CD4-positive, alpha-beta T cell treated with Interleukin-6 at 100 ng/mL for 8 hours (primary cell): Measurements from ENCODE around the gene GALNT9.
"Not testable (repeated sequence)": the region's sequence is repeated elsewhere in the genome, so short reads cannot be mapped to it uniquely, and the experiment has no call there.

ENCODE experiments used
- DNase-seq: peaks from one replicate; pipeline ENCODE4 v3.0.0-alpha.2; 2020; ENCODE audit warnings: mixed read lengths, low spot score

The GALNT9 gene

GRCh38 chr12:132329036-132329719, at the start of gene GALNT9:
Gene GALNT9 (minus strand): TSS chr12:132329589. CDS start chr12:132329203, 386 bp downstream.
- no peak for DNase-seq

GRCh38 chr12:132379057-132379456, 49.7 kb upstream of the GALNT9 start:
- DNase-seq, result not testable (repeated sequence)

- DNase-seq, result no peak
These were observed 47.8 kb upstream of the GALNT9 start for GRCh38 chr12:132377147-132377546.

GRCh38 chr12:132376464-132376830, 47.1 kb upstream of the GALNT9 start:
- DNase-seq, result no peak

GRCh38 chr12:132375747-132376463, 46.5 kb upstream of the GALNT9 start:
- DNase-seq, result no peak

DNA sequence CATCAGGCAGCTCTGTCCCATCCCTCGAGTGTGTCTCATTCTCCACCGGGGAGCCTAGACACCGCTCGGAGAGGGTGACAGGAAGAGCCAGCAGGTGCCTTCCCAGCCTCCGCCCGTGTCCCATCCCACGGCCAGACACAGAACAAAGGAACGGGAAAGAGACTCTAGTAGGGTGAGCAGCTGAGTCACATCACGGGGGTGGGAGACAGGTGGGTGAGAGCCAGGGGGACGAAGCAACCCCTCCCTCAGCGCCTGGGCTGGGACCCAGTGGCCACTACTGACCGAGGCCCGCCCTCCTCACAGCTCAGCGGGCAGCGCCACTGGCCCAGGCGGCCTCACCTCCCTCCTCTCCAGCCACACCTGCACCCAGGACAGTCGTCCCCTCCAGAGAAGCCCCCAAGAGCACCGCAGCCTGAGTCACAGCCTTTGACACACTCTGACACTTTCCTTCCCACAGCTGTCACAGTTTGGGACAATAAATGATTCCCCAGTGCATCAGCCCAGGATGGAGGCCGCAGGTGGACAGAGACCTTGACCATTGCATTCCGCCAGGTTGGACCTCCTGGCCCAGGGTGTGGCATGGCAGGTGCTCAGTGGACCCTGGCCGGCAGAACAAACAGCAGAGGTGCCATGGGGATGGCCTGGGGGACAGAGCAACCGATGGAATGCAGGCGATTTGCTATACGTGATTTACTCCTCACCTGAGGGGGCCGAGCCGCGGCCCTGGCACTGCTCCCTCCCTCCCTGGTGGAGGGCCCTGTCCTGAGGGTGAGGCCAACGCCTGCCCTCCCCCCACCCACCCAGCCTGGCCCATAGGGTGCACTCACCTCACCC, 45.4 kb upstream of the GALNT9 start:
- no peak for DNase-seq

GRCh38 chr12:132373901-132374611, 44.7 kb upstream of the GALNT9 start:
- DNase-seq, result no peak

DNA sequence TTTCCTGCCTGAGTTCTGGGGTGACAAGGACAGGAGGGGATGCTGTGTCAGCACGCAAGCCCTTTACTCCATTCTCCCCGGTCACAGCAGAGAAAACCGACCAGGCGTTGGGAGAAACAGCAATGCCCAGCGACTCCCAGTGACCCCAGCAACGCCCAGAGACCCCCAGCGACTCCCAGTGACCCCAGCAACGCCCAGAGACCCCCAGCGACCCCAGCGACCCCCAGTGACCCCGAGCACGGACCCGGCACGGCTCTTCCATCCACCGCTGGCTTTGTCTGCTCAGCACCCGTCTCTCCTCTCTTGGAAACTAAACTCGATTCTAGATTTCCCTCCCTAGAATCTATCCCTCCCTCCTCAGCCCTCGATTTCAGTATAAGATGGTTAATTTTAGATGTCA, 38.5 kb upstream of the GALNT9 start:
- DNase-seq, result no peak

GRCh38 chr12:132367071-132367851, 37.9 kb upstream of the GALNT9 start:
- no peak for DNase-seq

DNA sequence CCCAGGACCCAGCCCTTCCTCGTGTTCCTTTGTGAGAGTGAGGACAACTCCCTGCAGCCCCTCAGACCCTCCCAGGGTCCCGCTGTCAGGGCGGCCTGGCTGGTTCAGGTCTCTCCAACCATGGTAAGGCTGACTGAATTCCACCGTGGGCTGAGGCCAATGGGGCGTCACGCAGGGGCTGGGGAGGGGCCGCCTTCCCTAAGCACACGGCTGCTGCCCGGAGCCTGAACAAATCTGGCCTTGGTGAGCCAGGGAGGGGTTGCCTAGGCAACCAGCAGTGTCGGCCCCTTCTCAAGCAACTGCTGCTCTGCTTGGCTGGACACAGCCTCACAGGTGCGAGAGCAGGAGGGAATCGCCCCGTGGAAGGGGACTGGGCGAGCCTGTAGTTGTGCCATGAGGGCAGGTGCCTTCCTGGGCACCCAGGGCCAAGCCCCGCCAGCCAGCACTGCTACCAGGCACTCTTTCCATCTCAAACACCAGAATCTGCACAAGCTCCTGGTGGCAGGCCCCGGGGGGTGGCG, 37.0 kb upstream of the GALNT9 start:
- DNase-seq, result no peak

GRCh38 chr12:132365226-132365625, 35.8 kb upstream of the GALNT9 start:
- DNase-seq, result no peak

DNA sequence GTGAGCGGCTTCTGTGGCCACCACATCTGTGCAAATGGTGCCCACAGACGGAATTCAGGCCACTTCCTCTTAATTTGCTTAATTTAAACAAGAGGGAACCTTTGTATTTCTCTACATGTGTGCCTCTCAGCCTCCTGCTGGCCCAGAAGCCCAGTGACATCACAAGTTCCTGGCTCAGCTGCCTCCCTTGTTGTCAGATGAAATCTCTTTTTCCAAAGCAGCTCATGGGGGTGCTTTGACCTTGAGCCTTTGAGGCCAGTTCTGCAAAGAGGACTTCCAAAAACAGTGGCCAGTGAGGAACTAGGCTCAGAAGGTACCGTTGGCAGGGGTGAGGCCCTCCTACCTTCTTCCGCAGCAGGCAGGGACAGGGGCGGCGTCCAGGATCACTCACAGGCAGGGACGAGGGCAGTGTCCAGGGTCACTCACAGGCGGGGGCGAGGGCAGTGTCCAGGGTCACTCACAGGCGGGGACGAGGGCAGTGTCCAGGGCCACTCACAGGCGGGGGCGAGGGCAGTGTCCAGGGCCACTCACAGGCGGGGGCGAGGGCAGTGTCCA, 35.0 kb upstream of the GALNT9 start:
- DNase-seq, result no peak

GRCh38 chr12:132363661-132364347, 34.4 kb upstream of the GALNT9 start:
- no peak for DNase-seq

GRCh38 chr12:132362996-132363660, 33.7 kb upstream of the GALNT9 start:
- DNase-seq, result no peak

DNA sequence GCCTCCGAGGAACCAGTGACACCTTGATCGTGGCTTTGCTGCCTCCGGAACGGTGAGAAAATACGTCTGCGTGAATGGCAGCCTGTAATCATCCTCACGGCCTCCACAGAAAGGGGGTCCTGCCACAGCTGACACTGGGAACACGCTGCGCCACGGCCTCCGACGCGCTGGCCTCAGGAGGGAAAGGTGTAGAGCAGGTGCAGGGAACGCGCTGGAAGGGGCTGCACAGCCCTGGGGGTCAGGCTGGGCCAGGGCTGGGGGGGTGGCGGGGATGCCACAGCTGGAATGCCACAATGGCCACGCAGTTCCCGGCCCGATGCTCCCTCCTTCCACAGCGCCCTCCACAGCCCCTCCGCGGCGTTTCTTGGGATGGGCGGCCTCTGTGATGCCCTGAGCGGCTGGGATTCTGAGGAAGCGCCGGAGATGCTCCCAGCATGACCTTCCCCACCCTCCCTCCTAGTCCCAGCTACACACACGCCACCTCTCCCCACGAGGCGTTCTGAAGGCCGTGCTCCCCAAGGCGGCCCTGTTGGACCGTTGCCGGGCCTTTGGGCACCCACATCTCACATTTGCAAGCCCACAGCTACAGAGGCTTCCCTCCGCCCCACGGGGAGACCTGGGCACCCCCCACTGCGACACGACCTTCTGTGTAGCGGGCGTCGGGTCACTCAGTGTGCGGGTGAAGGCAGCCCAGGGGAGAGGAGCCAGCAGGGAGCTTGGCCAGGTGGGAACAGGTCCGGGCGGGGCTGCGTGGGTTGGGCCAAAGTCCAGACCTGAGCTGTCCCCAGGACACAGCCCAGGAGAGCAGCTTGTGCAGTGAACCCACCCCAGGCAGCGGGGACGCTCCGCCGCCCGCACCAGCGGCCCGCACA, 31.8 kb upstream of the GALNT9 start:
- no peak for DNase-seq

- no peak for DNase-seq
These were observed 31.0 kb upstream of the GALNT9 start for GRCh38 chr12:132360410-132360809.

DNA sequence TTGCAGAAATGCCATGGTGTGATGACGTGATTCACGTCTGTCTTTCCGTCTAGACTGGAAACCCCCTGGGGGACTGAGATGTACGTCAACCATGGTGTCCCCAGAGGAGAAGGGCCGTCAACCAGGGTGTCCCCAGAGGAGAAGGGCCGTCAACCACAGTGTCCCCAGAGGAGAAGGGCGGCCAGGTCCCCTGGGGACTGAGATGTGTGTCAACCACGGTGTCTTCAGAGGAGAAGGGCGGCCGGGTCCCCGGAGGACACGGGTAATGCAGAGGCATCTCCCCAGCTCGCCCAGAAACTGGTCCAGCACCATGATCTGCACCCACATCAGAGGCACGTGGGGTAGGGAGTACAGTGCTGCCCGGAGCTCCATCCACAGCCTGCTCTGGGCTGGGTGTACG, 30.6 kb upstream of the GALNT9 start:
- DNase-seq, result no peak

- no peak for DNase-seq
These were observed 30.2 kb upstream of the GALNT9 start for GRCh38 chr12:132359551-132359950.
